HL-60/S4 (cell line): ENCODE measurements around the gene CRMP1.

ENCODE experiments used
- in situ Hi-C: fragments of 300-500 bp; cut with MboI; formaldehyde crosslinking; loops from 2 replicates; pipeline ENCODE4 v1.14.3; 2022; ENCODE audit warnings: low sequenced_read_pairs

Gene CRMP1

GRCh38 chr4:5801696-5802095, 91.2 kb downstream of the CRMP1 start:
- in situ Hi-C loops: no loop called here

- in situ Hi-C loops: no loop called here
These were observed 92.4 kb downstream of the CRMP1 start for GRCh38 chr4:5800496-5800895.

DNA sequence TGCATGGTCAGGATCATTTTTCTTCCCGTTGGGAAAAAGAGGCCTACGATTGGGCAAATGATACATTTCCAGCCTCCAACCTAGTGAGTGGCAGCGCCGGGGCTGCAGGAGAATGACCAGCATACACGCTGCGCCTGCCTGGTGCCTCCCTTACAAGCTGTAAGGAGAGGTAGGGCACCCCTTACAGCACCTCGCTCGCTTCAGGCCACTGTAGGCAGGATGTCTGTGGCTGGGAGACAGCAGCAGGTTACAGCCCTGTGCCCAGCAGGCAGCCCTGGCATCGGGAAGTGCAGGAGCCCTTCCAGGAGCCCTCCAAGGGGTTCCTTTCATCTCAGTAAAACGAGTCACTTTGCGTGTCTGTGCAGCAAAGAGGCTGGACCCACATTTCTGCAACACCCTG, 93.5 kb downstream of the CRMP1 start:
- in situ Hi-C loops: loop anchor here (25.0 kb wide), 1 partner anchor 812 kb away; no protein-coding TSS in a partner anchor

- in situ Hi-C loops: loop anchor here (25.0 kb wide), 1 partner anchor 812 kb away; no protein-coding TSS in a partner anchor
These were observed 93.9 kb downstream of the CRMP1 start for GRCh38 chr4:5798946-5799345.

GRCh38 chr4:5798462-5798861, 94.4 kb downstream of the CRMP1 start:
- in situ Hi-C loops: loop anchor here (25.0 kb wide), 1 partner anchor 811 kb away; no protein-coding TSS in a partner anchor

- in situ Hi-C loops: loop anchor here (25.0 kb wide), 1 partner anchor 811 kb away; no protein-coding TSS in a partner anchor
These were observed 95.0 kb downstream of the CRMP1 start for GRCh38 chr4:5797866-5798265.

DNA sequence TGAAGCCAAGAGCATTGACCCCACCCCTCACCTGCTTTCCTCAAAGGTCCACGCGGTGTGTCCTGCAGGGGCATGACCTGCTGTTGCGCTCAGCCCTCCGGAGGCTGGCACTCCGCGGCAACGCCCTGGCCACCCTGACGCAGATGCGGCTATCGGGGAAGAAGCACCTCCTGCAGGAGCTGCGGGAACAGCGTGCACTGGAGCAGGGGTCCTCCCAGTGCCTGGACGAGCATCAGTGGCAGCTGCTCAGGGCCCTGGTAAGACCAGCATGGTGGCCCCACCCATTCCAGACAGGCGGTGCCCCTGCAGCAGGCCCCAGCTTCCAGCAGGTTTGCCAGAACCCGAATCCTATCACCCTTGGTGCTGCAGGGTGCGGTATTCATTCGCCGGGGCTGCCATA, 95.9 kb downstream of the CRMP1 start:
- in situ Hi-C loops: loop anchor here (25.0 kb wide), 1 partner anchor 810 kb away; no protein-coding TSS in a partner anchor

- in situ Hi-C loops: loop anchor here (25.0 kb wide), 1 partner anchor 808 kb away; no protein-coding TSS in a partner anchor
These were observed 97.3 kb downstream of the CRMP1 start for GRCh38 chr4:5795580-5795979.

- in situ Hi-C loops: loop anchor here (25.0 kb wide), 1 partner anchor 806 kb away; no protein-coding TSS in a partner anchor
These were observed 99.4 kb downstream of the CRMP1 start for GRCh38 chr4:5793514-5793913.

- in situ Hi-C loops: loop anchor here (25.0 kb wide), 1 partner anchor 804 kb away; no protein-coding TSS in a partner anchor
These were observed 101.2 kb downstream of the CRMP1 start for GRCh38 chr4:5791654-5792053.

- in situ Hi-C loops: loop anchor here (25.0 kb wide), 1 partner anchor 803 kb away; no protein-coding TSS in a partner anchor
These were observed 102.4 kb downstream of the CRMP1 start for GRCh38 chr4:5790546-5790857.

DNA sequence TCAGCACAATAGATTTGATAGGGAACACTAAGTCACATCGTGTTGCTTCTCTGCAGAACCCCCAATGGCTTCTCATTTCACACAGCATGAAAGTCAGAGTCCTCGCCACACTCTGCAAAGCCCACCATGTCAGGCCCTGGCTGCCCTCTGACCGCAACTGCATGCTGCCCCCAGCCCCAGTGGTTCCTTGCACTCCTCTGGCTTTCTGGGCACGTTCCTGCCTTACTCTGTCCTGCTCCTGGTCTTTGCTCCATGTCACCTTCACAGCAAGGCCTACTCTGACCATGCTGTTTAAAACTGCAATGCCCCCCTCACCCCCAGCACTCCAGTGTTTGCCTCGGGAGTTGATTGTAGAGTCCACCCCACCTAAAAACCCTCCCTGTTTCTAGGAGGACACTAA, 103.7 kb downstream of the CRMP1 start:
- in situ Hi-C loops: loop anchor here (25.0 kb wide), 1 partner anchor 802 kb away; no protein-coding TSS in a partner anchor

DNA sequence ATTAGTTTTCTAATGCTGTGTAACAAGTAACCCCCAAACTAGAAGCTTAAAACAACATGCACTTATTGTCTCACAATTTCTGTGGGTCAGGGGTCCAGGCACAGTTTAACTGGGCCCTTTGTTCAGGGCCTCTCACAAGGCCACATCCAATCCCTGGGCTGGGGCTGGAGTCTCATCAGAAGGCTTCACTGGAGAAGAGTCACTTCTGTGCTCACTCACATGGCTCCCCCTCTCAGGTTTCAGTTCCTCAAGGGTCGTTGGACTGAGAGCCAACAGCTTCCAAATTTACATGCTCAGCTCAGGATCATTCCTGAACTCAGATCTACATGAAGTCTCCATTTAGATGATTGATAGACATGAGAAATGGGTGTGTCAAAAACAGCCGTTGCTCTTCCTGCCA, 104.7 kb downstream of the CRMP1 start:
- in situ Hi-C loops: loop anchor here (25.0 kb wide), 1 partner anchor 801 kb away; no protein-coding TSS in a partner anchor

- in situ Hi-C loops: loop anchor here (25.0 kb wide), 1 partner anchor 800 kb away; no protein-coding TSS in a partner anchor
These were observed 105.6 kb downstream of the CRMP1 start for GRCh38 chr4:5787311-5787710.

GRCh38 chr4:5785806-5786680, 106.8 kb downstream of the CRMP1 start:
- in situ Hi-C loops: loop anchor here (25.0 kb wide), 1 partner anchor 799 kb away; no protein-coding TSS in a partner anchor

DNA sequence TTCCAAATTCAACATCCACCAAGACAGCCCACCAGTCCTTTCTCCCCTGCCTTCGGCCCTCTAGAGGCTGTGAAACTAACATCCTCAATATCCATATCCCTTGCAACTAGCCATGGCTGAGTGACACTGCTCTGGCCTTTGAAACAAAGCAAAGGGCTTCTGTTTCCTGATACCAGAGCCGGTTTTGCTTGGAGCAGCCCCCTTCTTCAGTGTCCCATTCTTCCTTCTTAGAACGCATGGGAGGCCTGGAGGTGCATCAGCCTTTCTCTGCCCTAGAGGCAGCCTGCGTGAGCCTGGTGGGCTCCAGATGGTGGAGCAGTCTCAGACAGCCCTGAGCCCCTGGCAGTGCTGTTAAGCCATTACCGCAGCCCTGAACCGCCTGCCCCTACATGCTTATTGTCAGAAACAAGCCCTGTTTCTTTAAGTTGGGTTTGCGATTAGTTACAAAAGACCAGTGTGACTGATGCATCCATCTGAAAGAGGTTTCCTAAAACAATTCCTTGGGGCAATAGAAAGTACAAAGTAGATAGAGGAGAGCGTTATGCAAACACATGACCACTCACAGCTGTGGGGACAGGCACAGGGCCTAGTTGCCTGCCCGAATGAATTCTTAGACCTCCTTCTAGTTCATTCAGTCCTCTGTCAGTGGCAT, 107.8 kb downstream of the CRMP1 start:
- in situ Hi-C loops: loop anchor here (25.0 kb wide), 1 partner anchor 798 kb away; no protein-coding TSS in a partner anchor

- in situ Hi-C loops: loop anchor here (25.0 kb wide), 1 partner anchor 797 kb away; no protein-coding TSS in a partner anchor
These were observed 108.9 kb downstream of the CRMP1 start for GRCh38 chr4:5784021-5784420.

DNA sequence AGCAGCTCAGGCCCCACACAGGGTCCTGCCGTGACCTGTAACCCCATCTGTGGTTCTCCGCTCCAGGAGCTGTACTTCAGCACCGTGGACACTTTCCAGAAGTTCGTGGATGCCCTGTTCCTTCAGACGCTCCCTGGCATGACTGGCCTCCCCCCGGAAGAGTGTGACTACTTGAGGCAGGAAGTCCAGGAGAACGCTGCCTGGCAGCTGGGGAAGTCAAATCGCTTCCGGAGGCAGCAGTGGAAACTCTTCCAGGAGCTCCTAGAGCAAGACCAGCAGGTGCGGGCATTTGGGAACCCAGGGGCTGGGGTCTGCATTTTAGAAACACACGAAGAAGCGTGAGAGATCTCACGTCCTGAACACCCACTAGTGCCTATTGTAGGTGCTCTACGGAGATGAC, 109.4 kb downstream of the CRMP1 start:
- in situ Hi-C loops: loop anchor here (25.0 kb wide), 1 partner anchor 796 kb away; no protein-coding TSS in a partner anchor

DNA sequence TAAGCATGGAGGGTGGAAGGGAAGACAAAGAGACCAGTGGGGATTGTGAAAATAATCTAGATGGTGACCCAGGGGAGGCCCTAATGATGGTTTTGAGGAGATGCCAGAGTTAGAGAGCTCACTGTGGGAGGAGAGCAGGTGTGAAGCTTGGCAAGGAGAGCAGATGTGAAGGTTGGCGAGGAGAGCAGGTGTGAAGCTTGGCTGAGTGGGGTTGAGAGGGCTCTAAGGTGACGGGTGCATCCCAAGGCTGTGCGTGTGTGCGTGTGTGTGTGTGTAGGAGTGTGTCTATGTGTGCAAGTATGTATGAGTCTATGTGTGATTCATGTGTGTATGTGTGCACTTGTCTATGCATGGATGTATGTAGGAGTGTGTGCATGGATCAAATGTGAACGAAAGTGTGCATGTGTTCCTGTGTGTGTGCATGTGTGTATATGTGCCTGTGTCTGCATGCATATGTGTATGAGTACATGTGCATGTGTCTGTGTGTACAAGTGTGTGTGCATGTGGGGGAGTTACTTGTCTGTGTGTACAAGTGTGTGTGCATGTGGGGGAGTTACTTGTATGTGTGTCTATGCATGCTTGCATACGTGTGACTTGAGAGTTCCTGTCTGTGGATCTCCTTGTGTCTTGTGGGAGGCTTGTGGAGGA, 109.9 kb downstream of the CRMP1 start:
- in situ Hi-C loops: loop anchor here (25.0 kb wide), 1 partner anchor 796 kb away; no protein-coding TSS in a partner anchor

DNA sequence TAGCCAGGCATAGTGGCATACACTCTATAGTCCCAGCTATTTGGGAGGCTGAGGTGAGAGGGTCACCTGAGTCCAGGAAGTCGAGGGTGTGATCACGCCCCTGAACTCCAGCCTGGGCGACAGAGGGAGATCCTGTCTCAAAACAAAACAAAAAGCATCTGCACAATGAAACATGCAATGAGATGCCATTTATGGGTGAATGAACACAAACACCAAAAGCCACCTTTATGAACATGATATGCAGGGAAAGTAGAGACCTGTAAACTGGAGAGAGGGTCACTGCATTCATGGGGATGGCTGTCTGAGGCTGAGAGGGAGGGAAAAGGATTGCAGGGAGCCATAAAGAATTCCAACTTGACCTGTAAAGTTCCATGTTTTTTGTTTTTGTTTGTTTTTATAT, 111.2 kb downstream of the CRMP1 start:
- in situ Hi-C loops: loop anchor here (25.0 kb wide), 1 partner anchor 794 kb away; no protein-coding TSS in a partner anchor
